ENCODE results near the gene DBP.

The DBP gene

DNA sequence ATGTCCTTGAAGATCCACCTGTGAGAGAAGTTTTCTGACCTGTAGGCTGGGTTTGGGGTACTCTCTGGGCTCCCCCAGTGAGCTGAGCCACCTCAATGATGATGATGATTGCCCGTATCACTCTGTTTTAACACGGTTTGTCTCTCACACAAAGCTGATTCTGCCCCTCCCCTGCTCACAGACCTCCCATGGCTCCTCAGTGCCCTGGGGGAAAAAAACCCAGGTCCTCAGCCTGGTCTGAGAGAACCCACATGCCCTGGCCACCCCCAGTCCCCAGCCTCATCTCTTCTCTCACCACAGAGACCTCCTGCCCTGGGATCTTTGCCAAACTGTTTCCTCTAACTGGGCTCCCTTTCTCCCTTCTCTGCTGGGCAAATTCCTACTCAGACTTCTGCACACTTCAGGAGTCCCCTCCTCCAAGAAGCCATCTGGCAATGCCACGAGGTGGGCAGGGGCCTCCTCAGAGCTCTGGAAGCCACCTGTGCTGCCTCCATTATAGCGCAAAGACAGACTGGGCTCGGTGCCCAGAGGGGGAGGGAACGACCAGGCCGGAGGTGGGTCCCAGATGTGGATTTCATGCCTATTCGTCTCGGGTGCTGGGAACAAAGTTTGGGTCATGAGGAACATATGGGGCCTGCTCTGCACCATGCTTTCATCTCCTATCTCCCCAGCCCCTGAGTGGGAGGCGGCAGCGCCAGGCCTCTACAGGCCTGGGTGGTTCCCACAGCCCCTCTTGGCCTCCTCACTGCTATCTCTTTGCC, 17.3 kb upstream of the DBP start:
- TF ChIP-seq, protein P1, sequence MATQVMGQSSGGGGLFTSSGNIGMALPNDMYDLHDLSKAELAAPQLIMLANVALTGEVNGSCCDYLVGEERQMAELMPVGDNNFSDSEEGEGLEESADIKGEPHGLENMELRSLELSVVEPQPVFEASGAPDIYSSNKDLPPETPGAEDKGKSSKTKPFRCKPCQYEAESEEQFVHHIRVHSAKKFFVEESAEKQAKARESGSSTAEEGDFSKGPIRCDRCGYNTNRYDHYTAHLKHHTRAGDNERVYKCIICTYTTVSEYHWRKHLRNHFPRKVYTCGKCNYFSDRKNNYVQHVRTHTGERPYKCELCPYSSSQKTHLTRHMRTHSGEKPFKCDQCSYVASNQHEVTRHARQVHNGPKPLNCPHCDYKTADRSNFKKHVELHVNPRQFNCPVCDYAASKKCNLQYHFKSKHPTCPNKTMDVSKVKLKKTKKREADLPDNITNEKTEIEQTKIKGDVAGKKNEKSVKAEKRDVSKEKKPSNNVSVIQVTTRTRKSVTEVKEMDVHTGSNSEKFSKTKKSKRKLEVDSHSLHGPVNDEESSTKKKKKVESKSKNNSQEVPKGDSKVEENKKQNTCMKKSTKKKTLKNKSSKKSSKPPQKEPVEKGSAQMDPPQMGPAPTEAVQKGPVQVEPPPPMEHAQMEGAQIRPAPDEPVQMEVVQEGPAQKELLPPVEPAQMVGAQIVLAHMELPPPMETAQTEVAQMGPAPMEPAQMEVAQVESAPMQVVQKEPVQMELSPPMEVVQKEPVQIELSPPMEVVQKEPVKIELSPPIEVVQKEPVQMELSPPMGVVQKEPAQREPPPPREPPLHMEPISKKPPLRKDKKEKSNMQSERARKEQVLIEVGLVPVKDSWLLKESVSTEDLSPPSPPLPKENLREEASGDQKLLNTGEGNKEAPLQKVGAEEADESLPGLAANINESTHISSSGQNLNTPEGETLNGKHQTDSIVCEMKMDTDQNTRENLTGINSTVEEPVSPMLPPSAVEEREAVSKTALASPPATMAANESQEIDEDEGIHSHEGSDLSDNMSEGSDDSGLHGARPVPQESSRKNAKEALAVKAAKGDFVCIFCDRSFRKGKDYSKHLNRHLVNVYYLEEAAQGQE (IDR thresholded peaks at IDR 0.05; ENCODE audit: insufficient read depth in 1 of 2, low read depth in 2 of 2, low read length in 2 of 2) = no peak
- TF ChIP-seq SIN3A (IDR thresholded peaks at IDR 0.05; ENCODE audit: borderline replicate concordance, insufficient read depth, low read length) (no peak), TAF1 (IDR thresholded peaks at IDR 0.05; ENCODE audit: borderline replicate concordance, insufficient read depth, low read length) (no peak), FOXP2 (optimal IDR thresholded peaks at IDR 0.05; ENCODE audit: borderline replicate concordance, extremely low read depth, extremely low read length, insufficient read depth) (no peak), POLR2AphosphoS5 (IDR thresholded peaks at IDR 0.05; ENCODE audit: low read depth, low read length) (no peak)

DNA sequence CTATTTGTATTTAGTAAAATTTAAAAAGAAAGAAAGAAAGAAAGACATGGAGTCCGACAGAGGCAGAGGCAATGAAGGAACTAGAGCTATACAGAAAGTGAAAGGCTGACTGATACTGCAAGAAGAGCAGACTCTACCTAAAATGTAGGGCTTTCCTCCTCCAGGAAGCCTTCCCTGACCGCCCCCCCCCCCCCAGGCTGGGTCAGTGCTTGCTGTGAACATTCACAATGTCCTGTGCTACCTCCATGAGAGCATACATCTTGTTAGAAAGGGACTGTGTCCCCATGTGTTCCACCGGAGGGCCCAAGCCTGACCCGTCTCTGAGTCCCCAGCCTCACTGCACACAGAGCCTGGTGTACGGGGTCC, 14.5 kb upstream of the DBP start:
- TF ChIP-seq, protein P1 (IDR thresholded peaks at IDR 0.05; ENCODE audit: insufficient read depth in 1 of 2, low read depth in 2 of 2, low read length in 2 of 2) = no peak
- no peak for TF ChIP-seq TAF1 (IDR thresholded peaks at IDR 0.05; ENCODE audit: borderline replicate concordance, insufficient read depth, low read length)

DNA sequence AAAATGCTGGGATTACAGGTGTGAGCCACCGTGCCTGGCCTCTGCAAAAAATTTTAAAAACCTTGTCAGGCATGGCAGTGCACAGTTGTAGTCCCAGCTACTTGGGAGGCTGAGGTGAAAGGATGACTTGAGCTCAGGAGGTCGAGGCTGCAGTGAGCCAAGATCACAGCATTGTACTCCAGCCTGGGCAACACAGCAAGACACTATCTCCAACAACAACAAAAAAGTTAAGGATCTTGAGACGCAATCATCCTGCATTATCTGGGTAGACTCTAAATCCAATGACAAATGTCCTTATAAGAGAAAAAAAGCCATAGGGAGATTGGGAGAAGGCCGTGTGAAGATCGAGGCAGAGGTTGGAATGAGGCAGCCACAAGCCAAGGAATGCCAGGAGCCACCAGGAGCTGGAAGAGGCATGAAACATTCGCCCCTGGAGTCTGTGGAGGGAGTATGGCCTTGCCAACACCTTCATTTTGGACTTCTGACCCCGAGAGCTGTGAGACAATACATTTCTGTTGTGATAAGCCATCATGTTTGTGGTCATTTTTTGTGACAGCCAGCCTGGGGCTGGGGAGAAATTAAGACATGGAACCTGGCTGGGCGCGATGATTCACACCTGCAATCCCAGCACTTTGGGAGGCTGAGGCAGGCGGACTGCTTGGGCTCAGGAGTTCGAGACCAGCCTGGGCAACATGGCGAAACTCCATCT, 13.9 kb upstream of the DBP start:
- TF ChIP-seq, protein P1 (IDR thresholded peaks at IDR 0.05; ENCODE audit: insufficient read depth in 1 of 2, low read depth in 2 of 2, low read length in 2 of 2) = no peak
- TF ChIP-seq FOXP2 (optimal IDR thresholded peaks at IDR 0.05; ENCODE audit: borderline replicate concordance, extremely low read depth, extremely low read length, insufficient read depth) = no peak
- no peak for TF ChIP-seq POLR2AphosphoS5 (IDR thresholded peaks at IDR 0.05; ENCODE audit: low read depth, low read length)
- no peak for TF ChIP-seq SIN3A (IDR thresholded peaks at IDR 0.05; ENCODE audit: borderline replicate concordance, insufficient read depth, low read length)
- TF ChIP-seq TAF1 (IDR thresholded peaks at IDR 0.05; ENCODE audit: borderline replicate concordance, insufficient read depth, low read length) = no peak

DNA sequence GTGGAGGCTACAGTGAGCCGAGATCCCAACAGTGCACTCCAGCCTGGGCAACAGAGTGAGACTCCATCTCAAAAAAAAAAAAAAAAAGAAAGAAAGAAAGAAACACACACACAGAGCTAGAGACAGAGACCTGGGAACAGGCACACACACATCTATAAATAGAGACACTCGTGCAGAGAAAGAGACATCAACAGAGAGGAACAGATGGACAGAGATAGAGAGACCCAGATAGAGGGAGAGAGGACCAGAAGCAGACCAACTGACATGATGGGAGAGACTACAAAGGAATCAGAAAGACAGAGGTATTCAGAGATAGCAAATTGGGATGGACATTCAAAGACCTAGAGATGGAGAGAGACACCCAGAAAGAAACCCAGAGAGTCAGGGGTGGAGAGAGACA, 11.0 kb upstream of the DBP start:
- TF ChIP-seq, protein P1 (IDR thresholded peaks at IDR 0.05; ENCODE audit: insufficient read depth in 1 of 2, low read depth in 2 of 2, low read length in 2 of 2) = no peak
- TF ChIP-seq TAF1 (IDR thresholded peaks at IDR 0.05; ENCODE audit: borderline replicate concordance, insufficient read depth, low read length) (no peak), POLR2AphosphoS5 (IDR thresholded peaks at IDR 0.05; ENCODE audit: low read depth, low read length) (no peak), SIN3A (IDR thresholded peaks at IDR 0.05; ENCODE audit: borderline replicate concordance, insufficient read depth, low read length) (no peak), FOXP2 (optimal IDR thresholded peaks at IDR 0.05; ENCODE audit: borderline replicate concordance, extremely low read depth, extremely low read length, insufficient read depth) (no peak)
